Adrenal gland (tissue), 5 donors: Measurements from ENCODE around the gene ALDH18A1.

Source experiments
- CTCF ChIP-seq, 6 experiments: fragments of 450-650 bp in 4 of 6; fragments of 200-600 bp in 2 of 6; sonication (generic) in 1 of 6; IDR thresholded peaks; 1 replicate in 5 of 6; 2 replicates in 1 of 6; pipeline versions ENCODE4 v1.5.1 to v1.8.0; 2016 to 2021; ENCODE audit warnings: antibody characterized with exemption in 6 of 6, mild to moderate bottlenecking in 2 of 6, moderate library complexity in 1 of 6
- POLR2A ChIP-seq, 2 donors: fragments of 450-650 bp; IDR thresholded peaks; one replicate each; pipeline ENCODE4 v1.6.1; 2017; ENCODE audit warnings: antibody characterized with exemption in 2 of 2, mild to moderate bottlenecking in 2 of 2, moderate library complexity in 1 of 2
- donor health status: DM: no; HTN: no; CAD: no.

- TF ChIP-seq CTCF (IDR thresholded peaks at IDR 0.05) (no peak), POLR2A (IDR thresholded peaks at IDR 0.05) (no peak)
These were observed 8.0 kb upstream of the ALDH18A1 start for GRCh38 chr10:95664543-95664942.
